DMS 273 (cell line): ENCODE measurements around the gene SLC25A27.

Experiments
- DNase-seq: peaks from one replicate; lab custom pipeline; 2025; ENCODE audit not compliant: unreplicated experiment; lab: John Stamatoyannopoulos, UW

Gene SLC25A27

GRCh38 chr6:46711491-46711890, 58.7 kb downstream of the SLC25A27 start:
- DNase-seq = no peak

DNA sequence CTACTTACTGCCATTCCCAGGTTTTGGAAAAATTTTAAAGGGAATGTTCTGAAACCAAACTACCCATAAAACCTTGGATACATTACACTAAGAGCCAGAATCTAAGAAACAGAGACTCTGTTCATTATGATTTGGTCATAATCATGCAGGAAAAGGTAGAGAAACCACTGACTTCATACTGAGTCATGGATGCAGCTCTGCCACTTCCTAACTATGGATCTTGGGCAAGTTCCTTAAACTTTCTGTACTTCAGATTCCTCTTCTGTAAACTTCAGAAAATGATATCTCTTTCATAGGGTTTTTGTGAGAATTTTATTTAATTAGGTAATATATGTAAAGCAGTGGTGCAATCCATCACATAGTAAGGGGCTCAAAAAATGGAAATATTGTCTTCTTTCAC, 62.4 kb downstream of the SLC25A27 start:
- DNase-seq = no peak

GRCh38 chr6:46719099-46719498, 66.3 kb downstream of the SLC25A27 start:
- no peak for DNase-seq

- no peak for DNase-seq
Observed at GRCh38 chr6:46720401-46720800, 67.6 kb downstream of the SLC25A27 start.
